Limb (tissue), 2 donors: ENCODE measurements around the gene SLA2.
"Not testable (repeated sequence)": the region's sequence is repeated elsewhere in the genome, so short reads cannot be mapped to it uniquely, and the experiment has no call there.

ENCODE experiments used
- DNase-seq, 2 donors: peaks; one replicate each; pipeline ENCODE4 v3.0.0-alpha.2; 2016; ENCODE audit errors: extremely low spot score in 2 of 2

The SLA2 gene, protein sequence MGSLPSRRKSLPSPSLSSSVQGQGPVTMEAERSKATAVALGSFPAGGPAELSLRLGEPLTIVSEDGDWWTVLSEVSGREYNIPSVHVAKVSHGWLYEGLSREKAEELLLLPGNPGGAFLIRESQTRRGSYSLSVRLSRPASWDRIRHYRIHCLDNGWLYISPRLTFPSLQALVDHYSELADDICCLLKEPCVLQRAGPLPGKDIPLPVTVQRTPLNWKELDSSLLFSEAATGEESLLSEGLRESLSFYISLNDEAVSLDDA

DNA sequence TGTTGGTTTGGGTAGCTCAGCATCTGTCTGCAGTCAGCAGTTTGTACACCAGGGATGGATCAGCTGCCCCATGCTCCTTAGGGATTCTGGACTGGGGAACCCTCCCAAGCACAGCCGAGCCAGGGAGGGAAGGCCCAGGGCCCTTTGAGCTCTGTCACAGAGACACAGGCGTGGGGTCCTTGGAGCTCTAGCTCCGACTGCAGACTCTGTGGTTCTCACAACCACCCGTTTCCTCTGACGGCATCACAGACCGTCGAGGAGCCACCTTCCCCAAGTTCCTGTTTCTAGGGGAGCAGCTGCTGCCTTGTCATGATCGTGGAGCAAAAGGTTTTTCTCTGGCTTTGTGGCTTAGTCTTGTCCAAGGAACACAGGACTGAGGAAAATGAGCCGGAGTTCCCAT is at the start of gene SLA2:
Gene SLA2, minus strand, starts transcription at position 199 of the 400 bp plus-strand sequence. CDS start 4,861 bp downstream, outside the sequence.
- no peak for DNase-seq

DNA sequence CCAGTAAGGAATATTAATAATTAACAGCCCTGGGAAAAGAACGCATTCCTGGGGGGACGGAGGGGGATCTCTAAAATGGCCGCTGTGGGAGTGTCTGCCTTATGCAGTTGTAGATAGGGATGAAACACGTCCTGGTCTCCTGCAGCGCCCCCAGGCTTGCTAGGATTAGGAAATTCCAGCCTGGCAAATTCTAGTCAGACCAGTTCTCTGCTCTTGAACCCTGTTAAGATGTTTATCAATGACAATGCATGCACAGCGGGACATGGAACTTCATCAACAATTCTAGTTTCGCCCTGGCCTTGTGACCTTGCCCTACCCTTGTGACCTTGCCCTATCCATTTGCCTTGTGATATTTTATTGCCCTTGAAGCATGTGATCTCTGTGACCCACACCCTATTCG is 49.5 kb upstream of the SLA2 start:
- not testable (repeated sequence) for DNase-seq

DNA sequence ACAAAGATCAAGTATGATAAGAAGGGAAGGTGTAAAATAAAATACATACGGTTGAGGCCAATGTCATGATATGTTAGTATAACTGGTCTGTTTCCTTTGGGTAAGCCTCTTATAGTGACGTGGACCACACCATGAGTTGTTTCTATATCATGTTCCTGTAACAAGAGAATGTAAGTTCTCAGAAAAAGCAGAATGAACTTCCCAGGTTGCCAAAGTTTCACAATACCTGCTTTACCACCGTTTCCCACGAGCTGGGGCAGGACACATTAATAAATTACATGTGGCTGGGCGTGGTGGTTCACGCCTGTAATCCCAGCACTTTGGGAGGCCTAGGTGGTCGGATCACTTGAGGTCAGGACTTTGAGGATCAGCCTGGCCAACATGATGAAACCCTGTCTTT is 42.6 kb upstream of the SLA2 start:
- no peak for DNase-seq

DNA sequence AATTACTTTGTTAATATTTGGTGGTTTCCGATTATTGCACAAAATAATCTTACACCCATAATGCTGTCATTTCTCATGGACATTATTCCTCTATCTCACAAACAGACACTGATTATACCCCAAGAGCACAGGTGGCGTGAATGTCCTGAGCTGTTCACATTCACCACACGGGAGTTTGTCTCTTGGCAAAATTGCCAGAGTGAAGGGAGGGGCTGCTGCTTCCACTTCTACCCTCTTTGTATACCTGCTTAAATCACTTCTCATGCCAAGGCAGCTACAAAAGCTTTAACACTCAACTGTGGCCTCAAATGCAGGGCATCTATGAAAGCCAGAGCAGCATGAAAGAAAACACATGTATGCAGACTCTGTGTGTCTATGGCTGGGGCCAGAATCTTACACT is 41.9 kb upstream of the SLA2 start:
- no peak for DNase-seq

DNA sequence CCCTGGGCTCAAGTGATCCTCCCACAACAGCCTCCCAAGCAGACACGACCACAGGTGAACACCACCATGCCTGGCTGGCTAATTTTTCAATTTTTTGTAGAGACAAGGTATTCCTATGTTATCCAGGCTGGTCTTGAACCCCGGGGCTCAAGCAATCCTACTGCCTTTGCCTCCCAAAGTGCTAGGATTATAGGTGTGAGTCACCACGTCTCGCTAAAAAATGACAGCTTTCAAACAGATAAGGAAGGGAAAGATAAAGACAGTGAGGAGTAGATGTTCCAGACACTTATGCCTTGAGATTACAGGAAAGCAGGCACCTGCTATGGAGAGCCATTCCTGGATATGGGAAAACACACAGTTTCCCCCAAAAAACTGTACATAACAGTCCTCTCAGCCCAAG is 40.9 kb upstream of the SLA2 start:
- DNase-seq, result no peak

DNA sequence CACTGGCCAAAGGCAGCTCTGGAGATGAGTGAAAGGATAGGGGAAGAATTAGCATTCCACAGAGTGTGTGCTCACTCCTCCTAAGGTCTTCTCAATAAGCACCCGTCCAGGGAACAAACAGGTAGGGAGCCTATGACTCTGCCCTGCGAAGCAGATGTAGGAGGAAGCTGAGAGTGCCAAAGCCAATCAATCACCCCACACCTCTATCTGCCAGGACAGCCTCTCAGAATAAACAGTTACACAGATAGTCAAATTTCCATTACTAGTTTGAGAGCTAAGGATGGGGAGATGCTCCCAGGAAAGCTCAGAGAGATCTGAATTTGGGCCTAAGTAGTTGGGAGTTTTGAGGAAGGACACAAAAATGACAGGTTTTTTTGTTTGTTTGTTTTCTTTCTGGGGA is 40.5 kb upstream of the SLA2 start:
- DNase-seq, result no peak

DNA sequence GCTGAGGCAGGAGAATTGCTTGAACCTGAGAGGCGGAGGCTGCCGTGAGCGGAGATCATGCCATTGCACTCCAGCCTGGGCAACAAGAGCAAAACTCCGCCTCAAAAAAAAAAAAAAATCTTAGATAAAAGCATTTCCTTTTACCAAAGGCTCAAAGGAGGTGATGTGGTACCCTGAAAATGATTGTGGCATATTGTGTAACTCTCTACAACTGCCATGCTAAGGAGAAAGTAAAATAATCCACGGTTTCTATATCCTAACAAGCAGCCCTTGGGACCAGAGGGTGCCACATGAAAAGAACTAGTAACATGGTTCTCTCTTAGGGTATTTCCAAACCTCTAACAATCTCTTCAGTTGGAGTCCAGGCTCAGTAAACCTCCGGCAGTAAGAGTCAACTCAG is 38.8 kb upstream of the SLA2 start:
- DNase-seq, result no peak

DNA sequence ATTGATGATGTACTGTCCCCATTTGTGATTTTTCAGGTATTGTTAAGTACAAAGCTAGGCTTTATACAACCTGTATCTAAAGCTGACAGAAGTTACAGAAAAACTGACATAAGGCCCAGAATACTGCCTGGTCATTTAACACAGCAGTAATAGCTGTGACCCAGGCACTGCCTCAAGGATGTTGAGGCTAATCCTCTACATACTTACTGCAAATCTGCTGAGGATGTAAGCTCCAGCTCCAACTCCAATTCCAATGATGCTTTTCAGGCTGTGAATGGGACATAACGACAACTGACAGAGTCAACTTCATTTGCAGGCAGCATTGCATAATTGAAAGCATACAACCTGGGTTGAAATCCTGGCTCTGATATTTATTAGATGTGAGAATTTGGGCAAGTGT is 36.3 kb upstream of the SLA2 start:
- DNase-seq, result no peak

DNA sequence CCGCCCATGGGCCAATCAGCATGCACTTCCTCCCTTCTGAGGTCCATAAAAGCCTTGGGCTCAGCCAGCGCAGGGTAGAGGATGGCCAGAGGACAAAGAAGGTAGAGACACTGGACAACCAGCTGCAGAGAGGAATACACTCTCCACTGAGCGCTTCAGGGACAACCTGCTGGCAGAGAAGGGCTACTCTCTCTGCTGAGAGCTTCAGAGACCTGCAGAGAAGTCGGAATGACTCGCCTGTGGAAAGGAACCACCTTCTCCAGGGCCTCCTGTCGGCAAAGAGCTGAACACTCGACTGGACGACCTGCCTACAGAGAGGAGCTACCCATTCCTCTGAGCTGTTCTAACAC is 31.4 kb upstream of the SLA2 start:
- DNase-seq, result no peak

DNA sequence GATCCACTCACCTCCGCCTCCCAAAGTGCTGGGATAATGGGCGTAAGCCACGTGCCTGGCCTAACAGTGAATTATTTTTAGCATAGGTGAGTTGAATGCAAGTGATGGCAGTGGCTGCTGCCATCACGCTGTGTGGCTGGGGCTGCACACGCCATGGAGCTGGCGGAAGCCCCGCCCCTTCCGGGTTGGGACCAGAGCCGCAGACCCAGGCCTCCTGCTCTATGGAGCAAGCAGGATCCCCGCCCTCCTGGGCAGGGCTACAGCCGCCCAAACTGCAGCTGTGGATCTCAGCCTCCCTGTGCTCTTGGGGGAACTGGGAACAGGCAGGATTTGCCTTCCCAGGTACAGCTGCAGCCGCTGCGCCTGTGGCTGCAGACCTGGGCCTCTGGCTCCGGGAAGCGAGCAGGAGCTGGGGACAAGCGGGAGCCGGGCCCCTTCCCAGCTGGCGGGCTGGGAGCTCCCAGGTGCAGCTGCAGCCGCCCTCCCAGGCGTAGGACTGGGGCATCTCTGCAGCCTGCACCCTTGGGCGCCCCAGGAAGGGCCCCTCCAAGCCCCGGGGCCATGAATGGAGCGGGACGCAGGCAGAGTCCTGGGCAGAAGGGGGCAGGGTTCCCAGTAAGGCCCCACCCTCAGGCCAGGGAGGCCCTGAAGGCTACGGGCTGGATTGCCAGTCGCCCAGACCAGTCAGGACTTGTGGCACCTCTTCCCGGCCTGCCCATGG is 30.9 kb upstream of the SLA2 start:
- DNase-seq, result no peak

DNA sequence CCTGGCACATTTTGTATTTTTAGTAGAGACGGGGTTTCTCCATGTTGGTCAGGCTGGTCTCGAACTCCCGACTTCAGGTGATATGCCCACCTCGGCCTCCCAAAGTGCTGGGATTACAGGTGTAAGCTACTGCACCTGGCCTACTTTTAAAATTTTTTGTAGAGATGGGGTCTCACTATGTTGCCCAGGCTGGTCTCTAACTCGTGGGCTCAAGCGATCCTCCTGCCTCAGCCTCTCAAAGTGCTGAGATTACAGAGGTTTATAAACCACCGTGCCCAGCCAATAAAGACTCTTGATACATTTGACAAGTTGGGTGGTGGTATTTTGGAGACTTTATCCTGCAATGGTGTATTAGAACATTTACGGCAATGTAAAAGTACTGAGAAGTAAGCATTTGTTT is 29.5 kb upstream of the SLA2 start:
- not testable (repeated sequence) for DNase-seq

DNA sequence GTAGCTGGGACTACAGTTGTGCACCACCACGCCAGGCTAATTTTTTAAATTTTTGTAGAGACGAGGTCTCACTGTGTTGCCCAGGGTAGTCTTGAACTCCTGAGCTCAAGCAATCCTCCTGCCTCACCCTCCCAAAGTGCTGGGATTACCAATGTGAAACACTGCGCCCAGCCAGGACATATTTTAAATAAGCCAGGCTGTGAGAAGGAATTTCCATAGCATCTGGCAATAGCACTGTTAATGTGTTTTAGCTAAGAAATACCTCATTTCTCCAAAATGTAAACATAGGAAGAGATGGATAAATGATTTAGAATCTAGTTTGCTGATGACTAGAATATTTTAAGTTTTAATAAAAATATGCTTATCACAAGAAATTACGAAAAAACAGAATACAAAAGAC is 27.0 kb upstream of the SLA2 start:
- DNase-seq, result no peak

DNA sequence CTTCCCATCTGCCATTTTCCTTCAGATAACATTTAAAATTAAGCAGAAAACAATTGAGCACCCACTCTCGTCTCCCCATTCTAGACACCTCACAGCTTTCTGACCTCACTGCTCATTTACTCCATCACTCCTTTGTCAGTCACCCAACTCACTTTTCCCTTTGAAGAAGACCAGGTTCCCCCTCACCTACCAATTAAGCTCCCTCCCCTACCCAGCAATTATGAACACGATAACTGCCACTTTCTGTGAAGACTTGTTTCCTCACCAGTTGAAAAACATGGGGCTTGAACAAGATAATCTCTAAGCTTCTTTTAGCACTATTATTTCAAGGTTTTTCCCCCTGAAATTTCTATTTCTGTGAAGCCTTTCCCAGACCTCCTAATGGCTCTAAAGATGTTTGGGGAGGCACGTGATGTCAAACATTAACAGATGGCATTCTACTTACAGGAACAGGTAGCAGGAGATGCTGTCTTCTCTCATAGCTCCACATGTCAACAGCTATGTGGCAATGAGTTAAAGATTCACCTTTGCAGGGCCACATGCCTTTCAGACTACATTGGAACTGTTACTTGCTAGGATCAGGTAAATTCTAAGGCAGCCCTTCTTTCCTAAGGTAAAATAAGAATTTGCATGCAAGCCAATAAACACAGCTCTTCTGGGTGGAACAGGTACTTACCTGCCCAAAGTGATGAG is 24.8 kb upstream of the SLA2 start:
- DNase-seq, result no peak

DNA sequence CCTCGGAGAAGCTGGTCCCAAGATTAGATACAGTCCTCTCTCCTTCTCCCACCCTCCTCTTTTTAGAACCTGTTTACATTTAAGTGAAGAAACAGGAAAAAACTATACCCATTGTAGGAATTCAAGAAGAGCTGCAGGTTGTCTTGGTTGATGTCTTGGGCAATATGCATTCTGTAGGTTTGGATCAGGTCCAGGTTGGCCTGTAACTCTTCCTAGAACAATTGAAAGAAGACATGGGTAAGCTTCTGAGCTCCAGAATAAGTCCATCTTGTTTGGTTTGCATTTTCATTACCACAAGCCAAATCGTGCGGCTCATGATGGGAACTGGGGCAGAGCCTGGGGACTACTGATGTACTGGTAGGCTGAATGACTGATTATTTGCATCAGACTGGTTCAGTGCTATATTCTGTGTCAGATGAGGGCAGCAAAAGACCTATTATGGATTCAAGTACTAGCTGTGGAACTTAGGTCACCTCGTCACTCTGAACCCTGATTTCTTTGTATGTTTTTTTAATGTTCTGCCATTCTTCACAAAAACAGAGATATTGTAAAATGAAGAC is 20.3 kb upstream of the SLA2 start:
- DNase-seq, result no peak

DNA sequence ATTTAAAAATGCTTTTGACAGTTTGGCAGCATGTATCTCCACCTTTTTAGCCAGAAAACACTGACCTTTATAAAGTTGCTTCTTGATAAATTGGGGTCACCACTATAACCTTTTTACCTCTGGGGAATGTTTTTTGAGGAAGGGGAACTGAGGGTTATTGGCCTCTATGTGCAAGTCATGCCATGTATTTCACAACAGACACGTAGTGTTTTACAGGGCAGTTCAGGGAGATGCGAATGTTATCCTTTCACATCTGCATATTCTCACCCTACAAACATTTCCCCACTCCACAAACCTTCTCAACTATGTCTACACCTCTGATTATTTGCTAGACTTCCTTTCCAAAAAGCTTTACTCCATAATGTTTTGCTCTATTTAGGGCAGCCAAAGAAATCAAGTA is 17.0 kb upstream of the SLA2 start:
- DNase-seq, result no peak

DNA sequence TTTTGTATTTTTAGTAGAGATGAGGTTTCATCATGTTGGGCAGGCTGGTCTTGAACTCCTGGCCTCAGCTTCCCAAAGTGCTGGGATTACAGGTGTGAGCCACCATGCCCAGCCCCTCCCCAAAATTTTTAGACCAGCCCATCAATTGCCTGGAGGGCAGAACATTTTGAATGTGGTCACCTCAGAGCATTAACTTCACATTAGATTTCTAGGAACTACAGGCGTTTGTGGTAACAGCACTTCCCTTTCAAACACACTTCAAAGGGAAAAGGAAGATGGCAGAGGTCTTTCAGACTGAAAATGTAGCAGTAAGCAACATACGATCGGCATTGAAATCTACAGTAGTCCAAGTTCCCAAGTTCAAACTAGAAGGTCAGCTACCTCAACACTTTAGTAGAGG is 12.3 kb upstream of the SLA2 start:
- DNase-seq, result no peak

DNA sequence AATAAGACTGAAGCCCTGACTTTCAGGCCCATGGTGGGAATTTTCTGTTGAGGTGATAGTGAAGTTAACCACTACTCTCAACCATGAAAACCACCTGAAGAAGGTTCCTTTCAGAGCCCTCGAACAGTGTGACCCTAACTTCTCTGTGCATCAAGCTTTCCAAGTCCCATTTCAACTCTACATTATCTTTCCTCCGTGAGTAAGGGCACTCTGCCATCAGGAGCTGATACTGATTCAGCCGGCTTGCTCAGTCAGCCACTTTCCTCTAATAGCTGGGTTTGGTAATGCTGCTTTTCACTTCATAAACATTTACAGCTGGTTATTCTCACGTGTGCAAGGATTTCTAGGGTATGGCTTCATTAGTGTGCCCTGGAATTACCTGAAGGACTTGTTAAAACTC is 10.7 kb upstream of the SLA2 start:
- DNase-seq, result no peak

DNA sequence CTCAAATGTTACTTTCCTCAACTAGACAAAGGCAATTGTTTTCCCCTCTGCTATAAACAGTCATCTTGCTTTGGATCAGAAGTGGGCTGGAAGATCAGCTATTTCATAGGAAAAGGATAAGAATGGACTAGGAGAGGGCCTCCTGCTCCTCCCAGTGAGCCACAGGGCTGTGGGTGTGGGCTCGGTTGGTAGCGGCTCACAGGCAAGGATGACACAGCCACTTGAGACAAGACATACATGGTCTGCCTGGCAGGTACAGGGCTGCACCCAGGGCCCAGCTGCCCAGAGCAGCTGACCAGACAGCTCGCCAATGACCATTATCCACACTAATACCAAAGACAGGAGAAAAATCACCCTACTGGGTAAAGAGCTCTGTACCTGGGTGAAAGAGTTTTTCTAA is 9.0 kb upstream of the SLA2 start:
- DNase-seq, result no peak

DNA sequence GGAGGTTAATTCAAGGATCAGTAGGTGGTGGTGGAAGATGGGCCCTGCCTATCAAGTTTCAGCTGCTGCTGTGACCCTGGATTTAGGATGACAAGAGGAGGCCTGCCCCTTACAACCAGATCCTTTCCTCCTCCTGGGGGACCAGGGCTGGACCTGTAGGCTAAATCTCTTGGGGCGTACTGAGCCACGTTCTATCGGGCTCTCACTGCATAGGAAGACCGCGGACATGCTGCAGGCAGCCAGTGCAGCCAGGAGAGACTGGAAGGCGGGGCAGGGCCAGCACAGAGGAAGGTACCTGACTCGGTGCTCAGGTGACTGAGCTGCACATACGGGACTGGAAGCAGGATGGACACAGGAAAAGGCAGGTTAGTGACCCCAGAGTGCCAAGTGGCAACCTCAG is 8.5 kb upstream of the SLA2 start:
- no peak for DNase-seq

DNA sequence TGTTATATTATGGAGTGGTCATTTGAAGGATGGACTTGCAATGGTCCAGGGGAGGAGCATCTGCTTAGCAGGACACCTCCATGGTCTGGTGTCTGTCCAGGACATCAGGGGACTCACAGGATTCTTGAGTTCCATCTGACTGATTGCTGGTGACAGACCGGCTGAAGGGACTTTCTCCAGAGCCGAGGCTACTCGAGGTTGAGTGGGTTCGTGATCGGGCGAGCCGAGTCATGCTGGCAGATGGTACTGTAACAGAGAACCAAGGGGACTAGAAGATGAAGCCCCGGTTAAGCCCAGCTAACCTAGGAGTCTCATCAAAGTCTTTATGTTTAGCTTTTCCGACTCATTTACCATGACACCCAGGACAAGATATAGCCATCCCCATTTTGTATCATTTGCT is 7.5 kb upstream of the SLA2 start:
- no peak for DNase-seq

DNA sequence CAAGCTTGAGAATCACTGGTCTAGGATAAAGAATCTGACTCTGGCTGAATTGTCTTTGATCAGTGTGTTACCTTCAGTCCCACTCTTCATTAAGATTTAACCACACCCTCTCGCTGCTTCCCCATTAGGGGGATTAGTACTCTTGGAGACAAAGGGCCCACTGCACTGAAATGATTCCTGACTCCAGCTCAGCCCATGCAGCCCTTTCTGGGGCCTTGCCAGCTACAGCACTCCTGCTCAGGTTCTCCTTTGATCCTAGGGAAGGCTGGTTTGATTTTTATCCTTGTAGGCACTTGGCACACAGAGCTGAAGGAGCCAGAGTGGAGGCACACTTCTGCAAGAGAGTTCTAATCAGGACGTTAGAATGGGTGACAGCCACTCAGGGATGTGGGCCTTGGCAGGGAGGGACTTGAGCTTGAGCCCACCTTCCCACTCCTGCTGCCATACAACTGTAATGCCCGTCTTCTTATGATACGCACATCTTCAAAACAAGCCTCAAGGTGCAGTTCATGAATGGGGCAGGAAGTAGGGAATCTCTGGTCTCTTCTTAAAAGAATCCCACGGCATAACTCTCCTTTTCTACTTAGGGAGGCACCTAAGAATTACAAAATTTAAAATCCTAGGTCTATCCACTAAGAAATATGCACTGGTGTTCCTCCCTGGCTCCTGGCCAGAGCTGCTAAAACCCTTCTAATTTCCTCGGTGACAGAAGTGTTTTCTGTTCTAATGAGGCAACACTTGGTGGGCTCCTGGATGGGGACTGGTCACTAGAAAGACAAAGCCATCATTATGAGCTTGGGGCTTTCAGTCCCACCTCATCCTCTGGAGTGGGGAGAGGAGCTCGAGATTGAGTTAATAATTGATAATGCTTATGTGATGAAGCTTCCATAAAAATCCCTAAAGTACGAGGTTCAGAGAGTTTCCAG is 1.5 kb upstream of the SLA2 start:
- DNase-seq, result no peak

DNA sequence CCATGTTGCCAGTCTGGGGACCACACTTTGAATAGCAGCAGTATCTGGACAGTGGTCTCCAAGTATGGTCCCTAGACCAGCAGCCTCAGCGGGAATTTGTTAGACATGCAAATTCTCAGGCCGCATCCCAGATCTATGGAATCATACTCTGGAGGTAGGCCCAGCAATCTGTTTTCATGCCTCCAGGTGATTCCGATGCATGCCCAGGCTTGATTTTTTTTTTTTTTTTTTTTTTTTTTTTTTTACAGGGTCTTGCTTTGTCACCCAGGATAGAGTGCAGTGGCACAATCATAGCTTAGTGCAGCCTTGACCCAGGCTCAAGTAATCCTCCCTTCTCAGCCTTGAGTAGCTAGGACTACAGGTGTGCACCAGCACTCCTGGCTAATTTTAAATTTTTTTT is 682 bp upstream of the SLA2 start:
- DNase-seq, result no peak
